Panc1 (cell line): ENCODE measurements around the gene HNF1A.

Experiments
- POLR2AphosphoS5 ChIP-seq: IDR thresholded peaks from 2 replicates; pipeline ENCODE4 v1.6.1; 2012; ENCODE audit warnings: mild to moderate bottlenecking, low read depth, low read length, moderate library complexity
- TCF7L2 ChIP-seq: IDR thresholded peaks from 2 replicates; pipeline ENCODE4 v1.6.1; 2011; ENCODE audit warnings: mild to moderate bottlenecking, low read depth, low read length, inconsistent platforms
- TF ChIP-seq, protein P1 (sequence below): fragments of 450-650 bp; IDR thresholded peaks from 2 replicates; pipeline ENCODE4 v1.5.1; 2017; ENCODE audit warnings: mild to moderate bottlenecking

GRCh38 chr12:121003650-121004049 is 25.3 kb downstream of the HNF1A start:
- TF ChIP-seq POLR2AphosphoS5 (no peak), TCF7L2 (no peak)
- TF ChIP-seq, protein P1, sequence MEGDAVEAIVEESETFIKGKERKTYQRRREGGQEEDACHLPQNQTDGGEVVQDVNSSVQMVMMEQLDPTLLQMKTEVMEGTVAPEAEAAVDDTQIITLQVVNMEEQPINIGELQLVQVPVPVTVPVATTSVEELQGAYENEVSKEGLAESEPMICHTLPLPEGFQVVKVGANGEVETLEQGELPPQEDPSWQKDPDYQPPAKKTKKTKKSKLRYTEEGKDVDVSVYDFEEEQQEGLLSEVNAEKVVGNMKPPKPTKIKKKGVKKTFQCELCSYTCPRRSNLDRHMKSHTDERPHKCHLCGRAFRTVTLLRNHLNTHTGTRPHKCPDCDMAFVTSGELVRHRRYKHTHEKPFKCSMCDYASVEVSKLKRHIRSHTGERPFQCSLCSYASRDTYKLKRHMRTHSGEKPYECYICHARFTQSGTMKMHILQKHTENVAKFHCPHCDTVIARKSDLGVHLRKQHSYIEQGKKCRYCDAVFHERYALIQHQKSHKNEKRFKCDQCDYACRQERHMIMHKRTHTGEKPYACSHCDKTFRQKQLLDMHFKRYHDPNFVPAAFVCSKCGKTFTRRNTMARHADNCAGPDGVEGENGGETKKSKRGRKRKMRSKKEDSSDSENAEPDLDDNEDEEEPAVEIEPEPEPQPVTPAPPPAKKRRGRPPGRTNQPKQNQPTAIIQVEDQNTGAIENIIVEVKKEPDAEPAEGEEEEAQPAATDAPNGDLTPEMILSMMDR: no peak; the same call in 1 of the 2 replicates
